Measurements from ENCODE around the gene SGMS1. TPM values are rescaled to one million over a fixed set of nuclear protein-coding genes. Genes with fewer than 3 reads are reported as not detected.
A peak's percentile ranks its signal among the peaks of the same experiment; 100 is the strongest.

Gene SGMS1
- total RNA-seq, 1 donor: 61.2 TPM

GRCh38 chr10:50351483-50352146 is 272.1 kb downstream of the SGMS1 start:
- TF ChIP-seq CTCF (IDR thresholded peaks at IDR 0.05; ENCODE audit: insufficient read depth, low read length): no peak
- no peak overlapping the region for H3K4me3 ChIP-seq (ENCODE audit: low read depth, low read length)
- no peak for DNase-seq (ENCODE audit: low read depth)

DNA sequence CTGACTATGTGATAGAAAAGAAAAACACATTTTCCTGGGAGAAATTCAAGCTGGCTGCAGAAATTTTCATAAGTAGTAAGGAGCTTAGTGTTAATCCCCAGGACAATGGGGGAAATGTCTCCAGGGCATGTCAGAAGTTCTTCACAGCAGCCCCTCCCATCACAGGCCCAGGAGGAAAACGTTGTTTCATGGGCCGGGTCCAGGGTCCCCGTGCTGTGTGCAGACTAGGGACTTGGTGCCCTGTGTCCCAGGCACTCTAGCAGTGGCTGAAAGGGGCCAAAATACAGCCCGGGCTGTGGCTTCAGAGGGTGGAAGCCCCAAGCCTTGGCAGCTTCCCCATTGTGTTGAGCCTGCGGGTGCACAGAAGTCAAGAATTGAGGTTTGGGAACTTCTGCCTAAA is 273.4 kb downstream of the SGMS1 start:
- TF ChIP-seq CTCF (IDR thresholded peaks at IDR 0.05; ENCODE audit: insufficient read depth, low read length): no peak
- H3K4me3 ChIP-seq (ENCODE audit: low read depth, low read length): no peak overlapping the region
- no peak for DNase-seq (ENCODE audit: low read depth)

DNA sequence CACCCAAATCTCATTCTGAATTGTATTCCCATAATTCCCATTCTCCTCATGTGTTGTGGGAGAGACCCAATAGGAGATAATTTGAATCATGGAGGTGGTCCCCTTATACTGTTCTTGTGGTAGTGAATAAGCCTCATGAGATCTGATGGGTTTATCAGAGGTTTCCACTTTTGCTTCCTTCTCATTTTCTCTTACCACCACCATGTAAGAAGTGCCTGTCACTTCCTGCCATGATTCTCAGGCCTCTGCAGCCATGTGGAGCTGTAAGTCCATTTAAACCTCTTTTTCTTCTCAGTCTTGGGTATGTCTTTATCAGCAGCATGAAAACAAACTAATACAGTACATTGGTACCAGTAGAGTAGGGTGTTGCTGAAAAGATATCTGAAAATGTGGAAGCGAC is 274.2 kb downstream of the SGMS1 start:
- no peak for TF ChIP-seq CTCF (IDR thresholded peaks at IDR 0.05; ENCODE audit: insufficient read depth, low read length)
- H3K4me3 ChIP-seq (ENCODE audit: low read depth, low read length): no peak overlapping the region
- no peak for DNase-seq (ENCODE audit: low read depth)

DNA sequence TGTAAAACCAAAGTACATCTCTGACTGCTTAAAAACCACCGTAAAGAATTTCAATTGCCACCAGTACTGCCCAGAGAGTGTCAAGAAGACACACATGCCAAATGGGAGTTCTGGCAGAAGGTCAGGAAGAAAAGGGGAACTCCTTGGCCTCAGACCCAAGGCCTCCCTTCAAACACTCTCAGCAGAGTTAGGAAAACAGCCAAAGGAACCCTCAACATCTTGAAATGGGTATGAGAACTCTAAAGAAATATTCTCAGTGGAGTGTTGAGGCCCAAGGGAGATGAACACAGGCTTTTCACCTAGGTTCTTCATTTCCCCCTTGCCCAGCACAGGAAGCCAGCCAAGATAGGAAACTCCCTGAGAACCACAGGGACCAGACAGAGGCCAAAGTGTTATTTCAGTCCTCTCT is 276.4 kb downstream of the SGMS1 start:
- peak; percentile 27 for DNase-seq (ENCODE audit: low read depth)
- no peak for TF ChIP-seq CTCF (IDR thresholded peaks at IDR 0.05; ENCODE audit: insufficient read depth, low read length)
- no peak overlapping the region for H3K4me3 ChIP-seq (ENCODE audit: low read depth, low read length)

- H3K4me3 ChIP-seq (ENCODE audit: low read depth, low read length): no peak overlapping the region
- DNase-seq (ENCODE audit: low read depth): no peak
- no peak for TF ChIP-seq CTCF (IDR thresholded peaks at IDR 0.05; ENCODE audit: insufficient read depth, low read length)
Observed at GRCh38 chr10:50346942-50347341, 276.8 kb downstream of the SGMS1 start.

DNA sequence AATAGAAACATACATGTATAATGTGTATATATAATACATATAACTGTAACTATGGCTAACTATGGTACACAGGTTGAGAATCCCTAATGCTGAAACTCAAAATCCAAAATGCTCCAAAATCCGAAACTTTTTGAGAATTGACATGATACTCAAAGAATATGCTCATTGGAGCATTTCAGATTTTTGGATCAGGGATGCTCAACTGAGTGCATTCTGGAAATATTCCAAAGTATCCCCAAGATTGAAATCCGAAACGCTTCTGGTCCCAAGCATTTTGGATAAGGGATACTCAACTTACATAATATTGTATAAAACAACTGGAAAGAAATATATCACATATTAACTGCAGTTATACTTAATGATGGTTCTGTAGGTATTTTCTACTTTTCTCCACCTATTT is 278.2 kb downstream of the SGMS1 start:
- H3K4me3 ChIP-seq (ENCODE audit: low read depth, low read length): no peak overlapping the region

More for the DNA sequence above, 278.2 kb downstream of the SGMS1 start:
- no peak for DNase-seq (ENCODE audit: low read depth)
- TF ChIP-seq CTCF (IDR thresholded peaks at IDR 0.05; ENCODE audit: insufficient read depth, low read length): no peak

All from fibroblast of the aortic adventitia (primary cell).